Anterior cingulate cortex (tissue), 58 donors: ENCODE data around the gene PCGF3.

Experiments
- DNase-seq, 58 donors: peaks; one replicate each; lab custom pipeline; 2025; lab: John Stamatoyannopoulos, UW

The PCGF3 gene

GRCh38 chr4:814312-814850, 108.7 kb downstream of the PCGF3 start:
- no peak for DNase-seq

- no peak for DNase-seq
These were observed 110.0 kb downstream of the PCGF3 start for GRCh38 chr4:815464-816146.

- no peak for DNase-seq
These were observed 112.7 kb downstream of the PCGF3 start for GRCh38 chr4:818106-818921.

DNA sequence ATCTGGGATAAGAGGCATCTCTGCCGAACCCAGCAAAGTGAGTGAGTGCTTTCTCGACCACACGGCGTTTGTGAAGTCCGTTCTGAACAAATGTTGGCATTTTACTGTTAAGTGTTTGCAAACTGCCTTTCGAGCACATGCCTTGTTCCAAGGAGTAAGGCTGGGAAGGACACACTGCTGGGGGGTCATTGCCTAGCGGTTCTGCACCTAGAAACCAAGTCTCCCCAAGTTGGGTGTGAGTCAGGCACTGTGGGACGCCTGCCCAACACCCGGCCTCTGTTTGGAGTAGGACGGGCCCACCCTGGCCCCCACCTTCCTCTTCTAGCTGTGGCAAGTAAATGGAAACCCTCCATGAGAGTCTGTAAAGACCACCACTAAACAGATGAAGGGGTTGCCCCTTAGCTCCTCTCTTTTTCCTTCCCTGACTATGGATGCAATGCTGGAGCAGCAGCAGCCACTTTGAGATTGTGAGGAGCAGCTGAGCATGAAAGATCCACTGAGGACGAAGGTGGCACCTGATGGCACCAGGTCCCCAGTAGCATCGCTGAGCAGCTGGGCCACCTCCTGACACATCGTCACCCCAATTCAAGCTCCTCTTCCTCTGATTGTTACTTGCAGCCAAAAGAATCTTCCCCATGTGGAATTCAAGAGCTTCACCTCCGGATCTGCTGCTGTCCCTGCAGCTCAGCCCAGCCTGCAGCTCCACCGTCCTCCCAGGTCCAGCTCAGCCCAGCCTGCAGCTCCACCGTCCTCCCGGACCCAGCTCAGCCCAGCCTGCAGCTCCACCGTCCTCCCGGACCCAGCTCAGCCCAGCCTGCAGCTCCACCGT, 114.0 kb downstream of the PCGF3 start:
- no peak for DNase-seq
